ENCODE results near the gene PLPP7.

The PLPP7 gene

DNA sequence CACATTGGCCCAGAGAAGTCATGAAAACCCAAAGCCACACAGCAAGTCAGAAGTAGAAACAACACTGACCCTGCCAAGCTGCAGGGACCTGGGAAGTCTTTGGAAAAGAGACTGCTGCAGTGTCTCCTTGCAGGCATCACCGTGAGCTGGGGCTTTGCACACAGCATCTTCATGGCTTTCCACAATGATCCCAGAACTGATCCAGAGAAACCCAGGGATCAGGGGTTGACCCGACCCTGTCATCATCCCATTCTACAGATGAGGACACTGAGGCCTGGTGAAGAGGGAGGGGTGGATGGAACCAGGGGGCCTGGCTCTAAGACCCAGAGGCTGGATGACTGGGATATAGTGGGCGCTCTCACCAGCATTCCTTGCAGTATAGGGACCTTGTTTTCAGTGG lies 8.9 kb upstream of the PLPP7 start:
- H3K4me3 ChIP-seq (ENCODE audit: insufficient read depth in 1 of 2, low read depth in 1 of 2, low read length in 2 of 2) = no peak overlapping the region
- WGBS = 87% methylated on average over 2 of the region's 3 CpGs
- H2AFZ ChIP-seq (ENCODE audit: low read depth, low read length) = no peak overlapping the region

DNA sequence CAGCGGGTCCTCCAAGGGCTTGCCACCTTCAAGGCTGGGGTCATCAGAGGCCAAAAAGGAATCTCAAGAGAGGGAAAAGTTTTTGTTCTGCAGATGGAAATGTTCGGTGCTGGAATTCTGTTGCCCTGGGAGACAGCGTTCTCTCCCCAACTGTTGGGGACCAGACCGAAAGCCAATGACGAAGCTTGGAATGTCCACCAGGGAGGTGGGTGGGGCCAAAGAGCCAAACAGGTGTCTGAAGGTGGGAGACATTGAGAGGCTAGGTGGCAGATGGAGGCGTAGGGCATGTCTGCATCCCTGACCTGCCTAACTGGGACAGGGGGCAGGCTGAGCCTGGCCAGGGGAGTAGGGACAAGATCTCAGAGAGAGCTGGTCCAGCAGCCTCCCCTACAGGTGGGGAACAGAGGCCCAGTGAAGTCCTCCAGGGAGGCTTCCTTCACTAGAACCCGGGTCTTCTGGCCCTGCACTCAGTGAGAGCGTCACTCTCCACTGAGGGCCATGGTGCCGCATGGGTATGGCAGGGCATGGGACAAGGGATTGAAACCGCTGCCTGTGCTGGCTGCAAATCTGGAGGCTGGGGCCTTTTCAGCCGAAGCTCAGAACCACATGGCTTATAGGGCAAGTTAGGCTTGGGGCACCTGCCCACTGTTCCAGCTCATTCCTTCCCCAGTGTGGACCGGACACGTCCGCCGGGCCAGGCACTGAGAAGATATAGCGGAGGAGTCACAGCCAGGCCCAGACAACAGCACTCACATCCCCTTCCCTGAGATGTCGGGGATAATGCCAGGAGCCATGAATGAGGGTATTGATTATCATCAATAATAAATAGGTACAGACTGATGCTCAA lies 8.2 kb upstream of the PLPP7 start:
- no peak for DNase-seq
- H3K4me2 ChIP-seq (ENCODE audit: low read length, poor library complexity, severe bottlenecking) = no peak overlapping the region
- H3K14ac ChIP-seq (ENCODE audit: low read length in 2 of 2) = no peak overlapping the region
- no peaks in the 10 kb centered on the region for H3K79me1 ChIP-seq (replicated peaks; ENCODE audit: low read length, poor library complexity, severe bottlenecking)
- no peak overlapping the region for H3K4ac ChIP-seq (ENCODE audit: low read depth in 1 of 2, low read length in 2 of 2)
- H3K27ac ChIP-seq (ENCODE audit: low read length, poor library complexity, severe bottlenecking) = no peak overlapping the region
- no peak overlapping the region for H2AFZ ChIP-seq (ENCODE audit: low read depth, low read length)
- WGBS = 85% methylated on average over 15 of the region's 17 CpGs
- H4K8ac ChIP-seq (ENCODE audit: low read length) = no peak overlapping the region
- H3K18ac ChIP-seq (ENCODE audit: low read depth in 1 of 2, low read length in 2 of 2) = no peak overlapping the region
- H2BK120ac ChIP-seq (ENCODE audit: low read depth, low read length) = no peak overlapping the region
- no peak overlapping the region for H2AK5ac ChIP-seq (ENCODE audit: low read length, severe bottlenecking)
- no peak overlapping the region for H2BK5ac ChIP-seq (ENCODE audit: low read depth, low read length, poor library complexity, severe bottlenecking)
- no peak overlapping the region for H3K9ac ChIP-seq (ENCODE audit: low read length)
- no peak overlapping the region for H4K91ac ChIP-seq (ENCODE audit: low read length)
- no peak overlapping the region for H3K4me3 ChIP-seq (ENCODE audit: insufficient read depth in 1 of 2, low read depth in 1 of 2, low read length in 2 of 2)
- H3K27me3 ChIP-seq (ENCODE audit: control insufficient read depth in 1 of 2, insufficient read depth in 1 of 2, low read length in 2 of 2) = peaks cover 48 to 55% of the 10 kb centered on the region in 2 experiments
- H3K23ac ChIP-seq (ENCODE audit: low read length in 2 of 2) = no peak overlapping the region
- H2BK12ac ChIP-seq (ENCODE audit: low read length in 2 of 2) = no peak overlapping the region
- no peaks in the 10 kb centered on the region for H3K36me3 ChIP-seq (ENCODE audit: control insufficient read depth in 1 of 2, insufficient read depth in 2 of 2, low read depth in 1 of 2, low read length in 2 of 2)
- peaks cover 22% of the 10 kb centered on the region for H3K4me1 ChIP-seq (ENCODE audit: control insufficient read depth, insufficient read depth, low read depth, low read length)
- H3K9me3 ChIP-seq (ENCODE audit: control insufficient read depth, low read length) = no peaks in the 10 kb centered on the region
- no peak overlapping the region for H2BK15ac ChIP-seq (ENCODE audit: low read depth, poor library complexity, severe bottlenecking)

More for the DNA sequence above, 8.9 kb upstream of the PLPP7 start:
- H2BK12ac ChIP-seq (ENCODE audit: low read length in 2 of 2) = no peak overlapping the region
- DNase-seq = no peak
- no peaks in the 10 kb centered on the region for H3K36me3 ChIP-seq (ENCODE audit: control insufficient read depth in 1 of 2, insufficient read depth in 2 of 2, low read depth in 1 of 2, low read length in 2 of 2)
- no peak overlapping the region for H4K91ac ChIP-seq (ENCODE audit: low read length)
- no peak overlapping the region for H3K18ac ChIP-seq (ENCODE audit: low read depth in 1 of 2, low read length in 2 of 2)
- no peak overlapping the region for H3K27ac ChIP-seq (ENCODE audit: low read length, poor library complexity, severe bottlenecking)
- H2BK5ac ChIP-seq (ENCODE audit: low read depth, low read length, poor library complexity, severe bottlenecking) = no peak overlapping the region
- H2AK5ac ChIP-seq (ENCODE audit: low read length, severe bottlenecking) = no peak overlapping the region
- no peak overlapping the region for H3K4me2 ChIP-seq (ENCODE audit: low read length, poor library complexity, severe bottlenecking)
- H2BK120ac ChIP-seq (ENCODE audit: low read depth, low read length) = no peak overlapping the region
- no peaks in the 10 kb centered on the region for H3K9me3 ChIP-seq (ENCODE audit: control insufficient read depth, low read length)
- H3K23ac ChIP-seq (ENCODE audit: low read length in 2 of 2) = no peak overlapping the region
- H3K79me1 ChIP-seq (replicated peaks; ENCODE audit: low read length, poor library complexity, severe bottlenecking) = no peaks in the 10 kb centered on the region
- no peak overlapping the region for H3K14ac ChIP-seq (ENCODE audit: low read length in 2 of 2)
- peaks cover 23% of the 10 kb centered on the region for H3K4me1 ChIP-seq (ENCODE audit: control insufficient read depth, insufficient read depth, low read depth, low read length)
- peaks cover 54 to 62% of the 10 kb centered on the region in 2 experiments for H3K27me3 ChIP-seq (ENCODE audit: control insufficient read depth in 1 of 2, insufficient read depth in 1 of 2, low read length in 2 of 2)
- H2BK15ac ChIP-seq (ENCODE audit: low read depth, poor library complexity, severe bottlenecking) = no peak overlapping the region
- H4K8ac ChIP-seq (ENCODE audit: low read length) = no peak overlapping the region
- no peak overlapping the region for H3K9ac ChIP-seq (ENCODE audit: low read length)
- H3K4ac ChIP-seq (ENCODE audit: low read depth in 1 of 2, low read length in 2 of 2) = no peak overlapping the region

GRCh38 chr9:131282175-131282574 lies 7.3 kb upstream of the PLPP7 start:
- Histone ChIP-seq H3K27me3 (ENCODE audit: control insufficient read depth in 1 of 2, insufficient read depth in 1 of 2, low read length in 2 of 2) (peaks cover 47 to 55% of the 10 kb centered on the region in 2 experiments), H3K9me3 (ENCODE audit: control insufficient read depth, low read length) (no peaks in the 10 kb centered on the region), H3K79me1 (replicated peaks; ENCODE audit: low read length, poor library complexity, severe bottlenecking) (no peaks in the 10 kb centered on the region), H4K8ac (ENCODE audit: low read length) (no peak overlapping the region), H3K4me2 (ENCODE audit: low read length, poor library complexity, severe bottlenecking) (no peak overlapping the region), H2AFZ (ENCODE audit: low read depth, low read length) (no peak overlapping the region), H3K4ac (ENCODE audit: low read depth in 1 of 2, low read length in 2 of 2) (no peak overlapping the region), H3K36me3 (ENCODE audit: control insufficient read depth in 1 of 2, insufficient read depth in 2 of 2, low read depth in 1 of 2, low read length in 2 of 2) (no peaks in the 10 kb centered on the region), H2BK15ac (ENCODE audit: low read depth, poor library complexity, severe bottlenecking) (no peak overlapping the region), H3K27ac (ENCODE audit: low read length, poor library complexity, severe bottlenecking) (no peak overlapping the region), H2BK12ac (ENCODE audit: low read length in 2 of 2) (no peak overlapping the region), H3K18ac (ENCODE audit: low read depth in 1 of 2, low read length in 2 of 2) (no peak overlapping the region), H2AK5ac (ENCODE audit: low read length, severe bottlenecking) (no peak overlapping the region), H2BK5ac (ENCODE audit: low read depth, low read length, poor library complexity, severe bottlenecking) (no peak overlapping the region), H2BK120ac (ENCODE audit: low read depth, low read length) (no peak overlapping the region), H3K9ac (ENCODE audit: low read length) (no peak overlapping the region), H3K4me3 (ENCODE audit: insufficient read depth in 1 of 2, low read depth in 1 of 2, low read length in 2 of 2) (no peak overlapping the region), H3K23ac (ENCODE audit: low read length in 2 of 2) (peak overlapping the region in 1 of 2 experiments; percentile 36), H4K91ac (ENCODE audit: low read length) (peak overlapping the region; percentile 5), H3K4me1 (ENCODE audit: control insufficient read depth, insufficient read depth, low read depth, low read length) (peaks cover 15% of the 10 kb centered on the region), H3K14ac (ENCODE audit: low read length in 2 of 2) (no peak overlapping the region)
- DNase-seq = no peak
- WGBS = 81% methylated on average over 3 of the region's 4 CpGs

- Histone ChIP-seq H2AFZ (ENCODE audit: low read depth, low read length) (no peak overlapping the region), H3K9me3 (ENCODE audit: control insufficient read depth, low read length) (no peaks in the 10 kb centered on the region), H3K27me3 (ENCODE audit: control insufficient read depth in 1 of 2, insufficient read depth in 1 of 2, low read length in 2 of 2) (peaks cover 47 to 55% of the 10 kb centered on the region in 2 experiments), H3K36me3 (ENCODE audit: control insufficient read depth in 1 of 2, insufficient read depth in 2 of 2, low read depth in 1 of 2, low read length in 2 of 2) (no peaks in the 10 kb centered on the region), H3K4ac (ENCODE audit: low read depth in 1 of 2, low read length in 2 of 2) (no peak overlapping the region), H2BK5ac (ENCODE audit: low read depth, low read length, poor library complexity, severe bottlenecking) (no peak overlapping the region), H3K27ac (ENCODE audit: low read length, poor library complexity, severe bottlenecking) (no peak overlapping the region), H2BK12ac (ENCODE audit: low read length in 2 of 2) (no peak overlapping the region), H2BK15ac (ENCODE audit: low read depth, poor library complexity, severe bottlenecking) (no peak overlapping the region), H3K23ac (ENCODE audit: low read length in 2 of 2) (no peak overlapping the region), H3K14ac (ENCODE audit: low read length in 2 of 2) (no peak overlapping the region), H2BK120ac (ENCODE audit: low read depth, low read length) (no peak overlapping the region), H2AK5ac (ENCODE audit: low read length, severe bottlenecking) (no peak overlapping the region), H4K91ac (ENCODE audit: low read length) (no peak overlapping the region), H4K8ac (ENCODE audit: low read length) (no peak overlapping the region), H3K4me2 (ENCODE audit: low read length, poor library complexity, severe bottlenecking) (peak overlapping the region; percentile 65), H3K9ac (ENCODE audit: low read length) (no peak overlapping the region), H3K4me1 (ENCODE audit: control insufficient read depth, insufficient read depth, low read depth, low read length) (peaks cover 12% of the 10 kb centered on the region), H3K4me3 (ENCODE audit: insufficient read depth in 1 of 2, low read depth in 1 of 2, low read length in 2 of 2) (no peak overlapping the region), H3K18ac (ENCODE audit: low read depth in 1 of 2, low read length in 2 of 2) (no peak overlapping the region), H3K79me1 (replicated peaks; ENCODE audit: low read length, poor library complexity, severe bottlenecking) (no peaks in the 10 kb centered on the region)
- WGBS = 4% methylated on average over 45 of the region's 61 CpGs
- peak; percentile 37 for DNase-seq
Observed at GRCh38 chr9:131282688-131283422, 6.7 kb upstream of the PLPP7 start.

Data from mesenchymal stem cell (in vitro differentiated cells and primary cell).